ENCODE data around the gene WIPF1.
"Not testable (repeated sequence)": the region's sequence is repeated elsewhere in the genome, so short reads cannot be mapped to it uniquely, and the experiment has no call there.

The WIPF1 gene

DNA sequence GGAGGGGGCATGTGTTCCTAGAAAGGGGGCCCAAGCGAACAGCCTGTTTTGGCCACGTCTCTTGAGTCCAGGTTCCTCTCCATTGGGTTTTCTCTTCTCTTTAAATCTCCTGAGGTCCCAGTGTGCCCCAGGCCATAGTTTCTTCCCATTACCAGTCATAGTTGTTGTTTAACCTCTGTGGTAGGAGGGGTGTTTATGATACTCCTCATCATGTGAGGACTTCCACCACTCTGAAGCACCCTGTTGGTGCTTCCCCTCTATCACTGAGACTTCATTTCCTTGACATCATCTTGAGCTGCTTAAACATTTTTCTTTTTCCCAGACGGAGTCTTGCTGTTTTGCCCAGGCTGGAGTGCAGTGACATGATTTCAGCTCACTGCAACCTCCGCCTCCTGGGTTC, 45.9 kb downstream of the WIPF1 start:
- no peak for DNase-seq
- Histone ChIP-seq H3K4me3 (no peak overlapping the region), H3K9me3 (no peaks in the 10 kb centered on the region), H3K27me3 (no peaks in the 10 kb centered on the region), H3K4me1 (no peaks in the 10 kb centered on the region), H3K27ac (no peak overlapping the region), H3K36me3 (peaks cover 0 to 6% (median 0%) of the 10 kb centered on the region in 3 donors)
- TF ChIP-seq, protein P1, sequence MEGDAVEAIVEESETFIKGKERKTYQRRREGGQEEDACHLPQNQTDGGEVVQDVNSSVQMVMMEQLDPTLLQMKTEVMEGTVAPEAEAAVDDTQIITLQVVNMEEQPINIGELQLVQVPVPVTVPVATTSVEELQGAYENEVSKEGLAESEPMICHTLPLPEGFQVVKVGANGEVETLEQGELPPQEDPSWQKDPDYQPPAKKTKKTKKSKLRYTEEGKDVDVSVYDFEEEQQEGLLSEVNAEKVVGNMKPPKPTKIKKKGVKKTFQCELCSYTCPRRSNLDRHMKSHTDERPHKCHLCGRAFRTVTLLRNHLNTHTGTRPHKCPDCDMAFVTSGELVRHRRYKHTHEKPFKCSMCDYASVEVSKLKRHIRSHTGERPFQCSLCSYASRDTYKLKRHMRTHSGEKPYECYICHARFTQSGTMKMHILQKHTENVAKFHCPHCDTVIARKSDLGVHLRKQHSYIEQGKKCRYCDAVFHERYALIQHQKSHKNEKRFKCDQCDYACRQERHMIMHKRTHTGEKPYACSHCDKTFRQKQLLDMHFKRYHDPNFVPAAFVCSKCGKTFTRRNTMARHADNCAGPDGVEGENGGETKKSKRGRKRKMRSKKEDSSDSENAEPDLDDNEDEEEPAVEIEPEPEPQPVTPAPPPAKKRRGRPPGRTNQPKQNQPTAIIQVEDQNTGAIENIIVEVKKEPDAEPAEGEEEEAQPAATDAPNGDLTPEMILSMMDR (IDR thresholded peaks at IDR 0.05), result no peak
- intact Hi-C loops (cut with DNase I; ENCODE audit: low total_unique reads), result no loop called here

DNA sequence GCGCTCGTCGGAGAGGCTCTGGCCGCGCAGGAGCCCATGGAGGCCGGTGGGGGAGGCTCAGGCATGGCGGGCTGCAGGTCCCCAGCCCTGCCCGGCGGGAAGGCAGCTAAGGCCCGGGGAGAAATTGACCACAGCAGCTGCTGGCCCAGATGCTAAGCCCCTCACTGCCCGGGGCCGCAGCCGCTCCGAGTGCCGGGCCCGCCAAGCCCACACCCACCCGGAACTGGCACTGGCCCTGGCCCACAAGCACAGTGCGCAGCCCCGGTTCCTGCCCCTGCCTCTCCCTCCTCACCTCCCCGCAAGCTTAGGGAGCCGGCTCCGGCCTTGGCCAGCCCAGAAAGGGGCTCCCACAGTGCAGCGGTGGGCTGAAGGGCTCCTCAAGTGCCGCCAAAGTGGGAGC, 49.0 kb downstream of the WIPF1 start:
- H3K27me3 ChIP-seq; H3K36me3 ChIP-seq; H3K27ac ChIP-seq; H3K4me1 ChIP-seq; H3K9me3 ChIP-seq; DNase-seq; intact Hi-C loops (cut with DNase I; ENCODE audit: low total_unique reads); H3K4me3 ChIP-seq: not testable (repeated sequence)

DNA sequence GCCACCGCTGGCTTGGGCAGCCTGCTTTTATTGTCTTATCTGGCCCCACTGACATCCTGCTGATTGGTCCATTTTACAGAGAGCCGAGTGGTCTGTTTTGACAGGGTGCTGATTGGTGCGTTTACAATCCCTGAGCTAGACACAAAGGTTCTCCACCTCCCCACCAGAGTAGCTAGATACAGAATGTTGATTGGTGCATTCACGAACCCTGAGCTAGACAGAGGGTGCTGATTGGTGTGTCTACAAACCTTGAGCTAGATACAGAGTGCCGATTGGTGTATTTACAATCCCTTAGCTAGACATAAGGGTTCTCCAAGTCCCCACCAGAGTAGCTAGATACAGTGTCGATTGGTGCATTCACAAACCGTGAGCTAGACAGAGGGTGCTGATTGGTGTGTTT, 49.6 kb downstream of the WIPF1 start:
- H3K36me3 ChIP-seq; H3K27me3 ChIP-seq; H3K4me3 ChIP-seq; H3K4me1 ChIP-seq; intact Hi-C loops (cut with DNase I; ENCODE audit: low total_unique reads); DNase-seq; H3K9me3 ChIP-seq; H3K27ac ChIP-seq: not testable (repeated sequence)

DNA sequence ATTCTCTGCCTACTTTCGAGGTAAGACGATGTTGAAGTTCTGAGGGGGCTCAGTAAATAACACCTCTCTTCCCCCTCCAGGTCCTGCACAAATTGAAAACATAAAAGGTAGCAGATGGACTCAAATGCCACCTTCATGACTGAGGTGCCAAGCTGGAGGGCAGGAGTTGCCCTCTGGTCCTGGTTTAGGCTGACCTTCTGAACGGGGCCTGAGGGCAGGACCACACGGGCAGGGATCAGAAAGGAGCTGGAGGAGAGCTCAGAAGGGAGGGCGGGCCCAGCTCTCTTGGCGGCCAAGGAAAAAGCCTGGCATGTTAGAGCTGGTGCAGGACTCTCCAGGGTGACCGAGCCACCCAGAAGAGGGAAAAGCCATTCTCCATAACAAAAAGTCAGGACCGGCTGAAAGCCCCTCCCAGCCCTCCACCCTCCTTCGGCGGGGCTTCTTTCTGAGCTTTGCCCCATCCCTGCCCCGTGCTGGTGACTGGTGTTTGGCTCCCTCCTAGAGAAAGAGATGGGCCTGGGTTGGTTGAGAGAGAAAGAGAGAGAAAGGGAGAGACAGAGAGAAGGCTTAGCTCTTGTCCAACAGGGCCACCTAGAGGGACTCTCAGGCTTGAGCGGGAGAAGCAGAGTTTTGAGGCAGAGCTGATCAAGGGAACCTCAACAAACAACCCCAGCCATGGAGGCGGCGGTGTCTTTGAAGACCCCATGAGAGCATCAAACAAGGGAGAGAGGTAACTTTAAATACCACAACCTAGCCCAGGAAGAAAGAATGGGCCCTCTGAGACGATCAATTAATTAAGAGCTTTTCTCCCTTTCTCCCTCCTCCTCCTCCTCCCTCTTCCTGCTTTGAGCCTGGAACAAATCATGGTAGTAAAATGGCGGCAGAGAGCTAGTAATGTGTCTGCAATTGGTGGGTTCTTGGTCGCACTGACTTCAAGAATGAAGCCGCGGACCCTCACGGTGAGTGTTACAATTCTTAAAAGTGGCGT, 50.8 kb downstream of the WIPF1 start:
- peaks cover 0 to 8% of the 10 kb centered on the region in 2 donors for H3K27me3 ChIP-seq
- no peaks in the 10 kb centered on the region for H3K4me1 ChIP-seq
- H3K27ac ChIP-seq, result no peak overlapping the region
- H3K36me3 ChIP-seq, result no peaks in the 10 kb centered on the region
- TF ChIP-seq, protein P1 (IDR thresholded peaks at IDR 0.05), result no peak
- H3K4me3 ChIP-seq, result no peak overlapping the region
- no peaks in the 10 kb centered on the region for H3K9me3 ChIP-seq
- intact Hi-C loops (cut with DNase I; ENCODE audit: low total_unique reads), result no loop called here
- DNase-seq, result no peak

DNA sequence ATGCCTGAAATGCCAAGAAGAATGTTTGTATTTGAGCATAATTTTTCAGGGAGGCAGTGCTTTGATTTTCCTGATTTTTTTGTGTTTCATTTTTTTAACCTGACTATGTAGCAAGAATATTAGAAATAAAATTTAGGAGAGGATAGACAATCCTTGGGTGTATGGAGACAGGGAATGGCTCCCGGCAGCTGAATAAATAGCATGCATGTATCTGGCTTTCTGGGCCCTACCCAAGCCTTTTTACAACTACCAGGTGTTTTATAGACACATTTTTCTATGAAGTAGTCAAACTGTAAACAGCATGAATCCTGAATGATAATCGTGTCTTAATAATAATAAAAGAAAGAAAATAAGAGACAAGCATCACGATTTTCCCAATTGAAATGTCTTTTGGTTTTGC, 52.4 kb downstream of the WIPF1 start:
- H3K27me3 ChIP-seq, result peaks cover 0 to 8% of the 10 kb centered on the region in 2 donors
- no peak overlapping the region for H3K27ac ChIP-seq
- H3K4me1 ChIP-seq, result no peaks in the 10 kb centered on the region
- intact Hi-C loops (cut with DNase I; ENCODE audit: low total_unique reads), result no loop called here
- no peaks in the 10 kb centered on the region for H3K9me3 ChIP-seq
- no peaks in the 10 kb centered on the region for H3K36me3 ChIP-seq
- H3K4me3 ChIP-seq, result no peak overlapping the region
- DNase-seq, result no peak
- TF ChIP-seq, protein P1 (IDR thresholded peaks at IDR 0.05), result no peak

GRCh38 chr2:174544802-174545201, 52.8 kb downstream of the WIPF1 start:
- TF ChIP-seq, protein P1 (IDR thresholded peaks at IDR 0.05), result no peak
- Histone ChIP-seq H3K36me3 (no peaks in the 10 kb centered on the region), H3K4me3 (no peak overlapping the region), H3K27me3 (peaks cover 0 to 8% of the 10 kb centered on the region in 2 donors), H3K9me3 (no peaks in the 10 kb centered on the region), H3K27ac (no peak overlapping the region), H3K4me1 (no peaks in the 10 kb centered on the region)
- no peak for DNase-seq
- intact Hi-C loops (cut with DNase I; ENCODE audit: low total_unique reads), result no loop called here
